ENCODE measurements around the gene EIF1AD. TPM values are rescaled to one million over a fixed set of nuclear protein-coding genes. Genes with fewer than 3 reads are reported as not detected.
"Not testable (repeated sequence)": the region's sequence is repeated elsewhere in the genome, so short reads cannot be mapped to it uniquely, and the experiment has no call there.

Gene EIF1AD
- total and polyA plus RNA-seq, 8 donors: 9.5 to 16.0 (median 12.2) TPM

GRCh38 chr11:66036334-66036710 is 34.4 kb upstream of the EIF1AD start:
- intact Hi-C loops (cut with DNase I): no loop called here
- Histone ChIP-seq H3K27ac (no peak overlapping the region), H3K36me3 (no peaks in the 10 kb centered on the region), H3K27me3 (no peaks in the 10 kb centered on the region), H3K4me3 (no peak overlapping the region), H3K9me3 (no peaks in the 10 kb centered on the region), H3K4me1 (no peaks in the 10 kb centered on the region)
- no peak for FAIRE-seq
- WGBS, 2 donors: 73 to 78% methylated on average over 5 of the region's 5 CpGs
- DNase-seq: no peak
- TF ChIP-seq, protein P1, sequence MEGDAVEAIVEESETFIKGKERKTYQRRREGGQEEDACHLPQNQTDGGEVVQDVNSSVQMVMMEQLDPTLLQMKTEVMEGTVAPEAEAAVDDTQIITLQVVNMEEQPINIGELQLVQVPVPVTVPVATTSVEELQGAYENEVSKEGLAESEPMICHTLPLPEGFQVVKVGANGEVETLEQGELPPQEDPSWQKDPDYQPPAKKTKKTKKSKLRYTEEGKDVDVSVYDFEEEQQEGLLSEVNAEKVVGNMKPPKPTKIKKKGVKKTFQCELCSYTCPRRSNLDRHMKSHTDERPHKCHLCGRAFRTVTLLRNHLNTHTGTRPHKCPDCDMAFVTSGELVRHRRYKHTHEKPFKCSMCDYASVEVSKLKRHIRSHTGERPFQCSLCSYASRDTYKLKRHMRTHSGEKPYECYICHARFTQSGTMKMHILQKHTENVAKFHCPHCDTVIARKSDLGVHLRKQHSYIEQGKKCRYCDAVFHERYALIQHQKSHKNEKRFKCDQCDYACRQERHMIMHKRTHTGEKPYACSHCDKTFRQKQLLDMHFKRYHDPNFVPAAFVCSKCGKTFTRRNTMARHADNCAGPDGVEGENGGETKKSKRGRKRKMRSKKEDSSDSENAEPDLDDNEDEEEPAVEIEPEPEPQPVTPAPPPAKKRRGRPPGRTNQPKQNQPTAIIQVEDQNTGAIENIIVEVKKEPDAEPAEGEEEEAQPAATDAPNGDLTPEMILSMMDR (IDR thresholded peaks at IDR 0.05): no peak
- no peak for ATAC-seq

DNA sequence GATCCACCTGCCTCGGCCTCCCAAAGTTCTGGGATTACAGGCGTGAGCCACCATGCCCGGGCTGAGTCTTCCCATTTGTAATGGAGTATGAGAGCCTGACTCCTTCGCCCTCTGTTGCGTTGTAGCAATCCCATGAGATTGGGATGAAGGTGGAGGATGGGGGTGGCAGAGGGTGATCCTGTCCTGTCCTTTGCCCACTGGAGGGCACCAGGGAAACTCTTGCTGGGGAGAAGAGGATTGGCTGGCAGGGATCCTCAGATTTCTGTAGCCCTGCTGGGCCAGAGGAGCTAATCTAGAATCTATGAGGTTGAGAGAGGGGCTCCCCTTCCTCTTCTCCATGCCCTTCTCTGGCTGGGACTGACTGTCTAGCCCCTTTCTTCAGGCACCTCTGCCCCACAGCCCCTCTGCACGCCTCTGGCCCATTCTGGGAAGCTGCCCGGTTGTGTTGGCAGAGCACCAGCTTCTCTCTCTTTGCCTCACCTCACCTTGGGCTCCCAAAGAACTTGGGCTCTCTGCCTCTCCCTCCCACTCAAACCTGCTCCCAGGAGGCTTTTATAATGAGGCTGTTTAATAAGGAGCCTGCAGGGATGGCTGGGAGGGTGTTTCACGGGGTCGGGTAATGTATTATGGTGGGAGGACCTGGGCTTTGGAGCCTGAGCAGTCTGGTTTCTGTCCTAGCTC is 33.8 kb upstream of the EIF1AD start:
- Histone ChIP-seq H3K4me3 (no peak overlapping the region), H3K4me1 (no peaks in the 10 kb centered on the region), H3K27me3 (no peaks in the 10 kb centered on the region), H3K36me3 (no peaks in the 10 kb centered on the region), H3K27ac (no peak overlapping the region), H3K9me3 (no peaks in the 10 kb centered on the region)
- TF ChIP-seq, protein P1 (IDR thresholded peaks at IDR 0.05): no peak
- ATAC-seq: peak in 1 of 4 donors; percentile 25
- DNase-seq: no peak
- FAIRE-seq: no peak
- WGBS, 2 donors: 57 to 59% methylated on average over 9 of the region's 9 CpGs
- intact Hi-C loops (cut with DNase I): no loop called here

GRCh38 chr11:66032957-66033735 is 31.2 kb upstream of the EIF1AD start:
- no peak for DNase-seq
- Histone ChIP-seq H3K4me1 (no peaks in the 10 kb centered on the region), H3K4me3 (no peak overlapping the region), H3K36me3 (no peaks in the 10 kb centered on the region), H3K27ac (no peak overlapping the region), H3K9me3 (no peaks in the 10 kb centered on the region), H3K27me3 (no peaks in the 10 kb centered on the region)
- 71 to 78% methylated on average over 8 of the region's 8 CpGs for WGBS, 2 donors
- ATAC-seq: no peak
- FAIRE-seq: no peak
- intact Hi-C loops (cut with DNase I): no loop called here
- TF ChIP-seq, protein P1 (IDR thresholded peaks at IDR 0.05): no peak

DNA sequence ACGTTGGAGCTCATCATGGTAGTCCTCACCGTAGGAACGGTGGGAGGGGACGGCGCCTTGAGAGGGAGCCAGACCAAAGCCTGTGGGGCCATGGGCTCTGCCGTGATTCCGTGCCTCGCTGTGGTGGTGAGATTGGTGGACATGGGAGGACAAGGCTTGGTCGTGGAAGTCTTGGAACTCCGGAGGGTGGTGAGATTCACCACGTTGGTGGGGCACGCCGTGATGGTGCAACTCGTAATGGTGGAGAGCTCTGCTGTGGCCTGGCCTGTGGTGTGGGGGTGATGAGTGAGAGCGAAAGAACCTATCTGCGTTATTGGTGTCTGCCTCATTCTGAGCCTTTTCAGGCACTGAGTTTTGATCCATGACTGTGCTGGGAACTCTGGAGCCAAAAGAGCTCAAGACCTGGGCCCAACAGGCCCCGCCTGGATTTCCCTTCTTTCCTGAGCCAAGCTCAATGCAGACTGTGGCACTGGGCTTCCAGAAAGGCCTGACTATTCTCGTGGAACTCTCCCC is 24.1 kb upstream of the EIF1AD start, which contains the start of gene CATSPER1:
Gene CATSPER1, minus strand, starts transcription at position 463 of the 513 bp plus-strand sequence. Its CDS starts 100 bp downstream, at position 363.
- Histone ChIP-seq H3K4me1 (peaks cover 0 to 3% (median 0%) of the 10 kb centered on the region in 3 donors), H3K4me3 (no peak within 1 kb of the TSS), H3K9me3 (no peaks in the 10 kb centered on the region), H3K27ac (no peak within 1 kb of the TSS), H3K27me3 (no peaks in the 10 kb centered on the region), H3K36me3 (no peaks in the 10 kb centered on the region)
- no peak for ATAC-seq
- DNase-seq: no peak
- 78 to 79% methylated on average over 18 of the region's 18 CpGs for WGBS, 2 donors
- TF ChIP-seq, protein P1 (IDR thresholded peaks at IDR 0.05): no peak
- FAIRE-seq: no peak
- intact Hi-C loops (cut with DNase I): no loop called here

- intact Hi-C loops (cut with DNase I); H3K27me3 ChIP-seq; H3K9me3 ChIP-seq; FAIRE-seq; H3K36me3 ChIP-seq; H3K4me1 ChIP-seq; H3K27ac ChIP-seq; ATAC-seq; DNase-seq; H3K4me3 ChIP-seq: not testable (repeated sequence)
- 51 to 56% methylated on average over 5 of the region's 5 CpGs for WGBS, 2 donors
These were observed 21.2 kb upstream of the EIF1AD start for GRCh38 chr11:66023186-66023440.

Data from pancreas (tissue), 10 donors.